ENCODE results near the gene RAB15.

Gene RAB15

DNA sequence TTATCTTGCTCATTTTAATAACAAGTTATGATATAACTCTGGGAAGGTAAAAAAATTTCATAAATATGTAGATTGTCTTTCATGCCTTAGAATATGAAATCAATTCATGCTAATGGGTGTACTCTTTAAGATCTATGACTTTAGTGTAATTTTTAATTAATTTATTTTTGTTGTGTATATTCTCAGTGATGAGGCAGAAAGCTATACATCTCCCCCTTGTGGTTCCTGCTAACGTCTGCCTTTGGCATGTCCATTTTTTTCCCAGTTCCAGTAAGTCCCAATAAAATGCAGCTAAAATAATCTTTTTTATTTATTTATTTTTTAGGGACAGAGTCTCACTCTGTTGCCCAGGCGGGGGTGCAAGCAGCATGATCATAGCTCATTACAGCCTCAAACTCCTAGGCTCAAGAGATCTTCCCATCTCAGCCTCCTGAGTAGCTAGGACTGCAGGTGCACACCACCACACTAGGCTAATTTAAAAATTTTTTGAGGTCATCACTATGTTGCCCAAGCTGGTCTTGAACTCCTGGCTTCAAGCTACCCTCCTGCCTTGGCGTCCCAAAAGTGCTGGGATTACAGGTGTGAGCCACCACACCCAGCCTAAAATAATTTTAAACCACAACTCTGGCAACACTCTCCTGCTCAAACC, 61.2 kb downstream of the RAB15 start:
- no peak for DNase-seq (ENCODE audit: low read depth, low spot score)

DNA sequence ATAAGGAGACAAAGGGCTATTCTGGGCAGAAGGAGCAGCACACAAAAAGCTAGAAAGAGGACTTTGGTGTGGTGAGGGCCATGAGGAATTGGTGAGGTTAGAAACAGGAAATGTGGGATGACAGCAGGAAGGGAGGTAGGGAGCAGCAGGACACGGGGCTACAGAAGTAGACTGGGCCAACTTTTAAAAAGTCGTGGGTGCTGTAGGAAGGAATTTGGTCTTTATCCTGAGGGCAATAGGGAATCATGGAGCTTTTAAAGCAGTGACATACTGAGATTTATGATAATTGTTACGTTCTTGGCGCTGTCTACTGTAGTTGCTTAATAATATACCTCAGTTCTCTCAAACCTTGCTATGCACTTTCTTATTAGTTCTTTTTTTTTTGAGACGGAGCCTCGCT, 66.1 kb downstream of the RAB15 start:
- no peak for DNase-seq (ENCODE audit: low read depth, low spot score)

GRCh38 chr14:64899958-64900357, 72.2 kb downstream of the RAB15 start:
- DNase-seq (ENCODE audit: low read depth, low spot score): no peak

Data from iPS DF 19.7 (cell line).